Measurements from ENCODE around the gene NUP98.
"Not testable (repeated sequence)": the region's sequence is repeated elsewhere in the genome, so short reads cannot be mapped to it uniquely, and the experiment has no call there.

NUP98 gene

DNA sequence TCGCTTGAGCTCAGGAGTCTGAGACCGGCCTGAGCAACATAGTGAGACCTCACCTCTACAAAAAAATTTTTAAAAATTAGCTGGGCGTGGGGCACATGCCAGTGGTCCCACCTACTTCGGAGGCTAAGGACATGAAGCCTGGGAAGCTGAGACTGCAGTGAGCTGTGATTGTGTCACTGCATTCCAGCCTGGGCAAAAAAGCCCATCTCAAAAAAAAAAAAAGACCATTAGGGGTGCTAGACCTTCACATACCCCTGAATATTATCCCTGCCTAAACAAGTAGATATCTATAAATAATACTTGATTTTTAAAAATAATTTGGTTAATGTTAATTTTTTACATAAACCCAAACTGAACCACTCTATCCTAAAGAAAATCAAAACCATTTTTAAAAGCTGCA, 24.2 kb downstream of the NUP98 start:
- CTCF ChIA-PET, result interaction anchor here (0.6 to 1.9 kb wide), 2 partner anchors 30 to 35 kb away, joined by 4 to 10 read pairs; partner anchors contain the start of gene PGAP2
- Mint-ChIP-seq H3K4me1 (no peaks in the 10 kb centered on the region), H3K27ac (no peak overlapping the region), H3K27me3 (no peaks in the 10 kb centered on the region), H3K36me3 (peaks cover 61% of the 10 kb centered on the region), H3K9me3 (no peaks in the 10 kb centered on the region), H3K4me3 (no peak overlapping the region)
- DNase-seq, result no peak

DNA sequence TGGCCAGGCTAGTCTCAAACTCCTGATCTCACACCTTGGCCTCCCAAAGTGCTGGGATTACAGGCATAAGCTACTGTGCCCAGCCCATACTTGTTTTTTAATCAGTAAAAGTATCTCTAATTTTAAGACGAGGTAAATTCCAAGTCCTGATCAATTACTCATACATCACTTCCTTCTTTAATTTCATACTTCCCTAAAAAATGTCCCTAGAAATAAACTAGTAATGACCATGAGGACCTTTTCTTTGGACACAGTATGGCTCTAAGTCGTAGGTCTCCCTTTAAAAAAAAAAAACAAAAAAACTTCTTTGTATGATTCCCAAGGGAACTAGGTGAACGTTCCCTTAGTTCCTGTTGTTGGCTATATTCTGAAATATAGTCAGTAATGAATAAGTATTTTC, 29.8 kb downstream of the NUP98 start:
- no peak for DNase-seq
- H3K27me3 Mint-ChIP-seq, result no peaks in the 10 kb centered on the region
- no peaks in the 10 kb centered on the region for H3K9me3 Mint-ChIP-seq
- CTCF ChIA-PET, result no interaction called here
- H3K4me1 Mint-ChIP-seq, result no peaks in the 10 kb centered on the region
- H3K4me3 Mint-ChIP-seq, result no peak overlapping the region
- H3K27ac Mint-ChIP-seq, result no peak overlapping the region
- peaks cover 66% of the 10 kb centered on the region for H3K36me3 Mint-ChIP-seq

DNA sequence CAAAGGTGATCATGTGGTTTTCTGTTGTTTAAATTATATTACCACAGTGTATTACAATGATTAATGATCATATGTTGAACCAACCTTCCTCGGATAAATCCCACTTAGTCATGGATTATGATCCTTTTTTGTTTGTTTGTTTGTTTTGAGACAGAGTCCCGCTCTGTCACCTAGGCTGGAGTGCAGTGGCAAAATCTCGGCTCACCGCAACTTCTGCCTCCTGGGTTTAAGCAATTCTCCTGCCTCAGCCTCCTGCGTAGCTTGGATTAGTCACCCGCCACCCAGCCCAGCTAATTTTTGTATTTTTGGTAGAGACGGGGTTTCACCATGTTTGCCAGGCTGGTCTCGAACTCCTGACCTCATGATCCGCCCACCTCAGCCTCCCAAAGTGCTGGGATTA, 30.5 kb downstream of the NUP98 start:
- H3K4me1 Mint-ChIP-seq, H3K27me3 Mint-ChIP-seq, CTCF ChIA-PET, DNase-seq, H3K27ac Mint-ChIP-seq, H3K9me3 Mint-ChIP-seq, H3K4me3 Mint-ChIP-seq: not testable (repeated sequence)
- peaks cover 63% of the 10 kb centered on the region for H3K36me3 Mint-ChIP-seq

DNA sequence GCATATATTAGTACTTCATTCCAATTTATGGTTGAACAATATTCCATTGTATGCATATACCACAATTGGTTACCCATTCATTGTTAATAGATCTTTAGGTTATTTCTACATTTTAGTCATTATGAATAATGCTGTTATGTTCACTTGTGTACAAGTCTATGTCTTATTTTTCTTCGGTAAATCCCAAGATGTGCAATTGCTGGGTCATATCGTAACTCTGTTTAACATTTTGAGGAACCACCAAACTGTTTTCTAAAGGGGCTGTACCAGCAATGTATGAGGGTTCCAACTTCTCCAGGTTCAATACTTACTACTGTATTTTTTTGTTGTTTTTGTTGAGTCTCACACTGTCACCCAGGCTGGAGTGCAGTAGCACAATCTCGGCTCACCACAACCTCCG, 33.1 kb downstream of the NUP98 start:
- Mint-ChIP-seq H3K9me3 (no peaks in the 10 kb centered on the region), H3K27ac (no peak overlapping the region)
- no peak for DNase-seq

DNA sequence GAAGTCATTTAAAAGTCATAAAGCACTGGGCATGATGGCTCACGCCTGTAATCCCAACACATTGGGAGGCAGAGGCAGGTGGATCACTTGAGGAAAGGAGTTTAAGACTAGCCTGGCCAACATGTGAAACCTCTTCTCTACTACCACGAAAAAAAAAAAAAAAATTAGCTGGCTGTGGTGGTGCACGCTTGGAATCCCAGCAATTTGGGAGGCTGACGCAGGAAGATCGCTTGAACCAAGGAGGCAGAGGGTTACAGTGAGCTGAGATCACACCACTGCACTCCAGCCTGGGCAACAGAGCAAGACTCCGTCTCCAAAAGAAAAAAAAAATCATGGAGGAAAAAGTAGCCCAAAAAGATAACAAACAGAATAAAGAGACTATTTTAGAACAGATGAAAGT, 42.2 kb downstream of the NUP98 start:
- Mint-ChIP-seq H3K4me1 (no peaks in the 10 kb centered on the region), H3K27me3 (no peaks in the 10 kb centered on the region), H3K4me3 (no peak overlapping the region), H3K27ac (no peak overlapping the region), H3K36me3 (peaks cover 46% of the 10 kb centered on the region), H3K9me3 (no peaks in the 10 kb centered on the region)
- DNase-seq, result no peak
- CTCF ChIA-PET, result no interaction called here

More for the DNA sequence above, 33.1 kb downstream of the NUP98 start:
- Mint-ChIP-seq H3K27me3 (no peaks in the 10 kb centered on the region), H3K36me3 (peaks cover 57% of the 10 kb centered on the region), H3K4me1 (peaks cover 3% of the 10 kb centered on the region), H3K4me3 (no peak overlapping the region)
- CTCF ChIA-PET, result interaction anchor here (1.1 kb wide), 1 partner anchor 45 kb away, joined by 3 read pairs; no protein-coding TSS in a partner anchor

DNA sequence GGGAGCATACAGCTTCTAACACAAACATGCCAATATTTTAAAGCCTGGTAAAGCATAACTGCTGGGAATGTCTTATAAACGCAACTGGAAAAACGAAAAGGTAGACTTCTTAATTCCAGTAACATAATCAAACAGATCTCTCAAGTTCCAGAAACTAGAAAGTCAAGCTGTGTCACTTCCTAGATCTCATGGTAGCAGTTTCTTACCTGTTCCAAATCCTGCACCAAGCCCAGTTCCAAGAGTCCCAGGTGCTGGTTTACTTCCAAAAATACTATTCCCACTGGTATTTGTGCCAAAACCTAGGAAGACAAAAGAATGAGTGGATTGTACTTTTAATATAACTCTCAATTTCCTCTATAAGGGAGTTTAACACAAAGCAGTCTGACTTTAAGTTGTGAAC, 44.2 kb downstream of the NUP98 start:
- Mint-ChIP-seq H3K4me3 (no peak overlapping the region), H3K36me3 (peaks cover 34% of the 10 kb centered on the region), H3K9me3 (no peaks in the 10 kb centered on the region), H3K27ac (no peak overlapping the region), H3K4me1 (no peaks in the 10 kb centered on the region), H3K27me3 (no peaks in the 10 kb centered on the region)
- CTCF ChIA-PET, result interaction anchor here (2.9 kb wide), 1 partner anchor 56 kb away, joined by 9 read pairs; the partner anchor contains the start of gene PGAP2
- DNase-seq, result no peak

DNA sequence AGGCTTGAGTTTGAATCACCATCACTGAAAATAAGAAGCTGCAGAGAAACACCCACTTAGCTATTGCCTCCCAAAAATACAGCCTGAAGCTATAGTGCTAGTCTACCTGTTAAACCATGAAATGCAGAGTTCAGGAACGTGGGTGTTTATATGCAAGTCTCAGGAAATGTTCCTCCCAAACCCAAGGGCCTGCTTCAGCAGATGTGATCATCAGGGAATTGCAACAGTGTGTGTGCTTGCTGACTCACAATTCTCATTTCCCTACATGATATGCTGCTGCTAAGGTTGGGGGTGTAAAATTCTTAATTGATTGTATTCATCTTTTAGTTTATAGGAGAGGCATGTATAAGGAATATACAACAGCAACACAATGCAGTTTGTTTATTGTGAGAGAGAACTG, 49.6 kb downstream of the NUP98 start:
- H3K27ac Mint-ChIP-seq, result no peak overlapping the region
- no peaks in the 10 kb centered on the region for H3K4me1 Mint-ChIP-seq
- no peak overlapping the region for H3K4me3 Mint-ChIP-seq
- no peaks in the 10 kb centered on the region for H3K27me3 Mint-ChIP-seq
- no peaks in the 10 kb centered on the region for H3K9me3 Mint-ChIP-seq
- CTCF ChIA-PET, result no interaction called here
- no peak for DNase-seq
- peaks cover 28% of the 10 kb centered on the region for H3K36me3 Mint-ChIP-seq

DNA sequence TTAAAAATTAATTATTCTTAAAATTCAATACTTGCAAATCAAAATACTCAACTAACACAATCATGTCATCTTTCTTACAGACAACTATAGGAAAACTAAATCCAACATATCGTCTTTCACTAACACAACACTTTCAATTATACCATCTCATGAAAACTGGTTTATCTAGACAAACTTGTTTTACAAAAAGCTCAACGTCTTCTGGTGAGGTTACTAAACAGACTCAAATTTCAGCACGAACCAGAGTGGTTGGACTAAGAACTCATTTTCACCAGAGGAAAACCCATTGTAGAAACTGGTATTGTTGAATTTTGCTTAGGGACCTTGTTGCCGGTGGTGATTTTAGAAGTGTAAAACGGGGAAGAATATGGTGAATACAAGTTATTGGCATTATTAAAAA, 52.2 kb downstream of the NUP98 start:
- DNase-seq, result no peak
- H3K27me3 Mint-ChIP-seq, result no peaks in the 10 kb centered on the region
- no peaks in the 10 kb centered on the region for H3K9me3 Mint-ChIP-seq
- H3K36me3 Mint-ChIP-seq, result peaks cover 35% of the 10 kb centered on the region
- H3K4me3 Mint-ChIP-seq, result no peak overlapping the region
- H3K4me1 Mint-ChIP-seq, result no peaks in the 10 kb centered on the region
- CTCF ChIA-PET, result no interaction called here
- H3K27ac Mint-ChIP-seq, result no peak overlapping the region

DNA sequence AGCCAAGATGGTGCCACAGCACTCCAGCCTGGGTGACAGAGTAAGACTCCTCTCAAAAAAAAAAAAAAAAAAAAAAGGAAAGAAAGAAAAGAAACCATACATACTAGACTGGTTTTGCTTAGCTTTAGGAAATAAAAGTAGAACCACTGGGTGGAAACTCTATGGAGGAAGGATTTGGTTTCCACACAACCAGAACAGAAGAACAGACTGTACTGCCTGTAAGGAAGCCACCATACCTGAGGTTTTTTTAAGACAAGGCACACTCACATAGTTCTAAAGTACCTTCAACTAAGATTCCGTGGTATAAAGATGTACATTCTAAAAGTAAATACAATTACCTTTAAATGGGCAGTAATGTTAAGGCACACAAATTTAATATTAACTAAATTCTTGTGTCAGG, 58.6 kb downstream of the NUP98 start:
- H3K4me1 Mint-ChIP-seq, result no peaks in the 10 kb centered on the region
- no peak overlapping the region for H3K4me3 Mint-ChIP-seq
- H3K27ac Mint-ChIP-seq, result no peak overlapping the region
- peaks cover 42% of the 10 kb centered on the region for H3K36me3 Mint-ChIP-seq
- no peaks in the 10 kb centered on the region for H3K9me3 Mint-ChIP-seq
- DNase-seq, result no peak
- no peaks in the 10 kb centered on the region for H3K27me3 Mint-ChIP-seq
- CTCF ChIA-PET, result interaction anchor here (2.3 kb wide), 1 partner anchor 70 kb away, joined by 6 read pairs; the partner anchor contains the start of gene PGAP2

DNA sequence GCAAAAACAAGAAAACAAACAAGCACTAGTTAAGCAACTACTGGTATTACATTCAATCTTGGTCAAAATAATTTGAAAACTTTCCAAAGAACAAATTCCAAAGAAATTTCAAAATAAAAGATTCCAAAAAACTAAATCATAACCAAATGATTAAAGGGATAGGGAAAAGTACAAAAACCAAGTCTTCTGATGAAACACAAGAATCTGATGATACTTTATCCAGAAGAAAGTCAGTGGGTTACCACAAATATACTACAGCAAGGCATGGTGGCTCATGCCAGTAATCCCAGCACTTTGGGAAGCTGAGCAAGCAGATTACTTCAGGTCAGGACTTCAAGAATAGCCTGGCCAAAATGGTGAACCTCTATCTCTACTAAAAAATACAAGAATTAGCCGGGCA, 59.1 kb downstream of the NUP98 start:
- Mint-ChIP-seq H3K27me3 (no peaks in the 10 kb centered on the region), H3K4me3 (no peak overlapping the region), H3K27ac (no peak overlapping the region), H3K36me3 (peaks cover 45% of the 10 kb centered on the region), H3K4me1 (peaks cover 4% of the 10 kb centered on the region), H3K9me3 (no peaks in the 10 kb centered on the region)
- no peak for DNase-seq
- CTCF ChIA-PET, result no interaction called here

DNA sequence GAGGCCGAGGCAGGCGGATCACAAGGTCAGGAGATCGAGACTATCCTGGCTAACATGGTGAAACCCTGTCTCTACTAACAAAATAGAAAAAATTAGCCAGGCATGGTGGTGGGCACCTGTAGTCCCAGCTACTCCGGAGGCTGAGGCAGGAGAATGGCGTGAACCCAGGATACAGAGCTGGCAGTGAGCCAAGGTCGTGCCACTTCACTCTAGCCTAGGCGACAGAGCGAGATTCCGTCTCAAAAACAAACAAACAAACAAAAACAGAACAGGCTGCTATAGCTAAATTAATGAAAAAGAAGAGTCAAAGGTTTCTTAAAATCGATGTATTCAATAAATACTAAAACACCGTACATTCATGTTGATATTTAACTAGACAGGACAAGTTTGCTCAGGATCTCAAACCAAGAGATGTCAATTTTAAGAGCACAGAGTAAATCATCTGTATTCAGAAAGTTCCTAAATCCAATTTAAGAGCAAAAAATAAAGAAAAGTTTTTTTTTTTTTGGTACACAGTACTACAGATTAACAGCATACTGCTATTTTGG, 59.9 kb downstream of the NUP98 start:
- no peak for DNase-seq
- peaks cover 12% of the 10 kb centered on the region for H3K4me1 Mint-ChIP-seq
- peaks cover 47% of the 10 kb centered on the region for H3K36me3 Mint-ChIP-seq
- no peak overlapping the region for H3K27ac Mint-ChIP-seq
- CTCF ChIA-PET, result no interaction called here
- H3K4me3 Mint-ChIP-seq, result no peak overlapping the region
- no peaks in the 10 kb centered on the region for H3K27me3 Mint-ChIP-seq
- no peaks in the 10 kb centered on the region for H3K9me3 Mint-ChIP-seq

DNA sequence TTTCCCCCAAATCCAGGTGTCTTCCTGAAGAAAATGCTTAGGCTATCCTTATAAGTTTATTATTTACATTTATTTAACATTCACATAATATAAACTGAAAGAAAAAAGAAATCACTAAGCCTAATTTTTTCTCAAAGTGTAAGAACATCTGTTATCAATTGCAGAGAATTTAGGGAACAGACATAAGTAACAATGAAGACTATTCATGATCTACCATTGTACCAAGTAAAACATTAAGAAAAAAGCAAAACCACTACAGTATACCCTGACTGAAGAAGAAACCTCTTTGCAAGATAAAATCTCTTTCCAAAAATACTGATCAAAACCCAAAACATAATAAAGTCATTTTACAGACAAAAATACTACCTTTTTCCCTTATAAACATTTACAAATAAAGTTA, 60.5 kb downstream of the NUP98 start:
- no peak for DNase-seq
- CTCF ChIA-PET, result no interaction called here
- Mint-ChIP-seq H3K4me1 (peaks cover 12% of the 10 kb centered on the region), H3K9me3 (no peaks in the 10 kb centered on the region), H3K27me3 (no peaks in the 10 kb centered on the region), H3K4me3 (no peak overlapping the region), H3K36me3 (peaks cover 49% of the 10 kb centered on the region), H3K27ac (no peak overlapping the region)

DNA sequence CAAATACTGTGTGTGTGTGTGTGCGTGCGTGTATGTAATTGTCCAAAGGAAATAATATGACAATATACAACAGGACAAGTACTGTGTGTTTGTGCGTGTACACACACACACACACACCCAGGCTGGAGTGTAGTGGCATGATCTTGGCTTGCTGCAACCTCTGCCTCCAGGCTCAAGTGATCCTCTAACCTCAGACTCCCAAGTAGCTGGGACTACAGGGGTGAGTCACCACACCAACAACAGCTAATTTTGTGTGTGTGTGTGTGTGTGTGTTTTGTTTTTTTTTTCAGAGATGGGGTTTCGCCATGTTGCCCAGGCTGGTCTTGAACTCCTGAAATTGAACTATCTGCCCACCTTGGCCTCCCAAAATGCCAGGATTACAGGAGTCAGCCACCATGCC, 61.5 kb downstream of the NUP98 start:
- no peak for DNase-seq
- peaks cover 51% of the 10 kb centered on the region for H3K36me3 Mint-ChIP-seq
- CTCF ChIA-PET, result interaction anchor here (4.6 kb wide), 1 partner anchor 73 kb away, joined by 24 read pairs; the partner anchor contains the start of gene PGAP2
- H3K27ac Mint-ChIP-seq, result no peak overlapping the region
- no peaks in the 10 kb centered on the region for H3K9me3 Mint-ChIP-seq
- H3K4me1 Mint-ChIP-seq, result peaks cover 12% of the 10 kb centered on the region
- no peak overlapping the region for H3K4me3 Mint-ChIP-seq
- H3K27me3 Mint-ChIP-seq, result no peaks in the 10 kb centered on the region

DNA sequence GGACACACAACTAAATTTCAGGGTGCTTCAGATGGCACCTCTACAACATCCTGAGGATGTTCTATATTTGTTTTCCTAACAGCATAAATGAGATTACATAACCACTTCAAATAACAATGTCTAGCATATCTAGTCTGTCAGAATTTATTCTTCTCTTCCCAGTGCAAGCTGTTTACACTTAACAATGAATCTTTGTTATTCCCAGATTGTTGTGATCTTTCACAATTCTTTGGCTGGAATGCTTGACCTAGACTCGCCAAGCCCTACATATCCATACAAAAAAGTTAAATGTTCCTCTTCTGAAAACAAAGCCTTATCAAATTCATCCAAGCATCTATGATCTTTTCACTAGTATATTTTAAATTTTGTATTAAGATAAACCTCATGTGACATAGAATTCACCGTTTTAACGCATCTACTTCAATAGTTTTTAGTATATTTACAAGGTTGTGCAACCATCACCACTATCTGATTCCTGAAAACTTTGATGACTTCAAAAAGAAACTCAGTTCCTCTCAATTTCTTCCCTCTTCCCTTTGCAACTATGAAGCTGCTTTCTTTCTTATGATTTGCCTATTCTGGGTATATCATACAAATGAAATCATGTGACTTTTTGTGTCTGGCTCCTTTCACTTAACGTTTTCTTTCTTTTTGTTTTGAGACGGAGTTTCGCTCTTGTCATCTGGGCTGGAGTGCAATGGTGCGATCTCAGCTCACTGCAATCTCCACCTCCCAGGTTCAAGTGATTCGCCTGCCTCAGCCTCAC, 64.5 kb downstream of the NUP98 start:
- peaks cover 12% of the 10 kb centered on the region for H3K4me1 Mint-ChIP-seq
- H3K9me3 Mint-ChIP-seq, result no peaks in the 10 kb centered on the region
- peaks cover 56% of the 10 kb centered on the region for H3K36me3 Mint-ChIP-seq
- no peaks in the 10 kb centered on the region for H3K27me3 Mint-ChIP-seq
- CTCF ChIA-PET, result interaction anchor here (0.8 to 4.6 kb wide), 2 partner anchors 18 to 76 kb away, joined by 3 to 24 read pairs; partner anchors contain the start of gene PGAP2
- DNase-seq, result no peak
- no peak overlapping the region for H3K4me3 Mint-ChIP-seq
- peak overlapping the region; percentile 58 for H3K27ac Mint-ChIP-seq
